ENCODE measurements around the gene ACKR2.
"Not testable (repeated sequence)": the region's sequence is repeated elsewhere in the genome, so short reads cannot be mapped to it uniquely, and the experiment has no call there.

The ACKR2 gene

DNA sequence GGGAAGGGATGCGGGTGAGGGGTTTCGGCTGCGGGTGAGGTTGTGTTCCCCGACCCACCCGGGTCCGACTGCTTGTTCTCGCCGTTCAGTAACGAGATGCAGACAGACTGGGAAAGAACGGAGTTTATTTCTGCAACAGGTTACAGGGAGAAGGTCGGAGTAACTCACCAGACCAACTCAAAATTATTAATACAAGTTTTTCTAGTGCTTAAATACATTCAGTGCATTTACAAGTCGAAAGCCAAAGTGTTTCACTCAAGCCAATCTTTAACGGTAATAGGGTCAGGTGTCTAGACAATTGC lies 4.5 kb upstream of the ACKR2 start:
- TF ChIP-seq, protein P1, sequence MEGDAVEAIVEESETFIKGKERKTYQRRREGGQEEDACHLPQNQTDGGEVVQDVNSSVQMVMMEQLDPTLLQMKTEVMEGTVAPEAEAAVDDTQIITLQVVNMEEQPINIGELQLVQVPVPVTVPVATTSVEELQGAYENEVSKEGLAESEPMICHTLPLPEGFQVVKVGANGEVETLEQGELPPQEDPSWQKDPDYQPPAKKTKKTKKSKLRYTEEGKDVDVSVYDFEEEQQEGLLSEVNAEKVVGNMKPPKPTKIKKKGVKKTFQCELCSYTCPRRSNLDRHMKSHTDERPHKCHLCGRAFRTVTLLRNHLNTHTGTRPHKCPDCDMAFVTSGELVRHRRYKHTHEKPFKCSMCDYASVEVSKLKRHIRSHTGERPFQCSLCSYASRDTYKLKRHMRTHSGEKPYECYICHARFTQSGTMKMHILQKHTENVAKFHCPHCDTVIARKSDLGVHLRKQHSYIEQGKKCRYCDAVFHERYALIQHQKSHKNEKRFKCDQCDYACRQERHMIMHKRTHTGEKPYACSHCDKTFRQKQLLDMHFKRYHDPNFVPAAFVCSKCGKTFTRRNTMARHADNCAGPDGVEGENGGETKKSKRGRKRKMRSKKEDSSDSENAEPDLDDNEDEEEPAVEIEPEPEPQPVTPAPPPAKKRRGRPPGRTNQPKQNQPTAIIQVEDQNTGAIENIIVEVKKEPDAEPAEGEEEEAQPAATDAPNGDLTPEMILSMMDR (IDR thresholded peaks at IDR 0.05; ENCODE audit: low read depth, low read length) = no peak
- in situ Hi-C loops (cut with HindIII; ENCODE audit: low sequenced_read_pairs) = no loop called here
- H3K4me3 ChIP-seq (ENCODE audit: low read depth, low read length) = peak overlapping the region; percentile 86
- DNase-seq (ENCODE audit: low read depth, low spot score) = no peak

- H3K4me3 ChIP-seq (ENCODE audit: low read depth, low read length) = peak overlapping the region; percentile 86
- peak; percentile 22 for DNase-seq (ENCODE audit: low read depth, low spot score)
- in situ Hi-C loops (cut with HindIII; ENCODE audit: low sequenced_read_pairs) = no loop called here
- TF ChIP-seq, protein P1 (IDR thresholded peaks at IDR 0.05; ENCODE audit: low read depth, low read length) = no peak
Measured at GRCh38 chr3:42805141-42805821, 4.0 kb upstream of the ACKR2 start.

DNA sequence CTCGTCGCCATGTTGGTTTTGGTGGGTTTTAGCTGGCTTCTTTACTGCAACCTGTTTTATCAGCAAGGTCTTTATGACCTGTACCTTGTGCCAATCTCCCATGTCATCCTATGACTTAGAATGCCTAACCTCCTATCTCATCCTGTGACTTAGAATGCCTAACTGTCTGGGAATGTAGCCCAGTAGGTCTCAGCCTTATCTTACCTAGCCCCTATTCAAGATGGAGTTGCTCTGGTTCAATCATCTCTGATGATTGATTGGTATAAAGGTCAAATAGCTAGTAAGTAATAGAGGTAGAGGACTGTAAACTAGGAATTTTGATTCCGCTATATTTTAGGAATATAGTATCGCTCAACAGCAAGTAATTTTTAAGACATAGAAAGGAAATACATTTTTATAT lies 1.3 kb upstream of the ACKR2 start:
- DNase-seq (ENCODE audit: low read depth, low spot score) = no peak
- in situ Hi-C loops (cut with HindIII; ENCODE audit: low sequenced_read_pairs) = no loop called here
- TF ChIP-seq, protein P1 (IDR thresholded peaks at IDR 0.05; ENCODE audit: low read depth, low read length) = no peak
- H3K4me3 ChIP-seq (ENCODE audit: low read depth, low read length) = no peak overlapping the region

DNA sequence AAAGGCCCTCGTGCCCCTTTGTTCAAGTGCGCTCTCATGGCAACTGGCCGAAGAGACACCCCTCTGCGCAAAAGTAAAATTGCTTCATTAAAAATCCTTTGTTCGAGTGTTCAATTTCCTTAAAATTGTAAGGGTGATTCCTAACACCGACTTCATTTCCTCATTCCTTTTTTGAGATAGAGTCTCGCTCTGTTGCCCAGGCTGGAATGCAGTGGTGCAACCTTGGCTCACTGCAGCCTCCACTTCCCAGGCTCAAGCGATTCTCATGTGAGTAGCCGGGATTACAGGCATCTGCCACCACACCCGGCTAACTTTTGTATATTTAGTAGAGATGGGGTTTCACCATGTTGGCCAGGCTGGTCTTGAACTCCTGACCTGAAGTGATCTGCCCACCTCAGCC lies 1.5 kb downstream of the ACKR2 start:
- DNase-seq (ENCODE audit: low read depth, low spot score); in situ Hi-C loops (cut with HindIII; ENCODE audit: low sequenced_read_pairs); H3K4me3 ChIP-seq (ENCODE audit: low read depth, low read length): not testable (repeated sequence)

DNA sequence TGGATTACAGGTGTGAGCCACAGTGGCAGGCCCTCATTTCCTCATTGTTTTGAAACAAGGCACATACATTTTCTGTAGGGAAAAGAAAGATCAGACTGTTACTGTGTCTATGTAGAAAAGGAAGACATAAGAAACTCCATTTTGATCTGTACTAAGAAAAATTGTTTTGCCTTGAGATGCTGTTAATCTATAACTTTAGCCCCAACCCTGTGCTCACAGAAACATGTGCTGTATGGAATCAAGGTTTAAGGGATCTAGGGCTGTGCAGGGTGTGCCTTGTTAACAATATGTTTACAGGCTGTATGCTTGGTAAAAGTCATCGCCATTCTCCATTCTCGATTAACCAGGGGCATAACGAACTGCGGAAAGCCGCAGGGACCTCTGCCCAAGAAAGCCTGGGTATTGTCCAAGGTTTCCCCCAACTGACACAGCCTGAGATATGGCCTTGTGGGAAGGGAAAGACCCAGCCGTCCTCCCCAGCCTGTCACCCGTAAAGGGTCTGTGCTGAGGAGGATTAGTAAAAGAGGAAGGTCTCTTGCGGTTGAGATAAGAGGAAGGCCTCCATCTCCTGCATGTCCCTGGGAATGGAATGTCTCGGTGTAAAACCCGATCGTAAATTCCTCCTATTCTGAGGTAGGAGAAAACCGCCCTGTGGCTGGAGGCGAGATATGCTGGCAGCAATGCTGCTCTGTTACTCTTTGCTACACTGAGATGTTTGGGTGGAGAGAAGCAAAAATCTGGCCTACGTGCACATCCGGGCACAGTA lies 2.1 kb downstream of the ACKR2 start:
- DNase-seq (ENCODE audit: low read depth, low spot score); in situ Hi-C loops (cut with HindIII; ENCODE audit: low sequenced_read_pairs); H3K4me3 ChIP-seq (ENCODE audit: low read depth, low read length): not testable (repeated sequence)

DNA sequence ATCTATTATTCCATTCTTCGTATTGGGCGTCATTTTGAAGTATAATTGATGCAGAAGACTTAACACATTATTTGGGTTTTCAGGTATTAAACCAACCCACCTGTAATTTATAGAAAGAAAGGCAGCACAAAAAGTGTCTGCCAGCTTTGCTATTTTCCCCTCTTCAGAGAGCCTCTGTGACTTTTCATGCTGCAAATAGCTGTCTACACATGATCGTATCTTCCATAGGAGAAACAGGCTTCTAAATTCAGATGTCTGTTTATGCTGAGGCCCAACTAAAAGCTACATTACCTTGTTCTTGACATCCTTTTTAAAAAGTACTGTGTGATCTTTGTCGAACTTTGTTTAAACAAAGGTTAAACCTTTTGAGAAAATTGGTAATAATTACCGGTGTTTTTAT lies 5.0 kb downstream of the ACKR2 start:
- in situ Hi-C loops (cut with HindIII; ENCODE audit: low sequenced_read_pairs) = no loop called here
- TF ChIP-seq, protein P1 (IDR thresholded peaks at IDR 0.05; ENCODE audit: low read depth, low read length) = no peak
- H3K4me3 ChIP-seq (ENCODE audit: low read depth, low read length) = no peak overlapping the region
- DNase-seq (ENCODE audit: low read depth, low spot score) = no peak

- no peak for DNase-seq (ENCODE audit: low read depth, low spot score)
- in situ Hi-C loops (cut with HindIII; ENCODE audit: low sequenced_read_pairs) = no loop called here
- H3K4me3 ChIP-seq (ENCODE audit: low read depth, low read length) = no peak overlapping the region
- TF ChIP-seq, protein P1 (IDR thresholded peaks at IDR 0.05; ENCODE audit: low read depth, low read length) = no peak
Measured at GRCh38 chr3:42814914-42815507, 5.8 kb downstream of the ACKR2 start.

Measured in astrocyte of the spinal cord (primary cell).